Transverse colon (tissue), 3 donors: ENCODE data around the gene LRP3.

Source experiments
- POLR2A ChIP-seq: fragments of 450-650 bp; IDR thresholded peaks from one replicate; pipeline ENCODE4 v1.6.1; 2016; ENCODE audit warnings: antibody characterized with exemption, mild to moderate bottlenecking, moderate library complexity
- TF ChIP-seq, protein P1 (sequence below), 5 experiments: fragments of 200-600 bp in 3 of 5; fragments of 450-650 bp in 2 of 5; sonication (generic) in 3 of 5; IDR thresholded peaks; 1 replicate in 2 of 5; 2 replicates in 3 of 5; pipeline ENCODE4 v1.5.1; 2016 to 2017; ENCODE audit warnings: antibody characterized with exemption in 5 of 5, inconsistent platforms in 3 of 5, mild to moderate bottlenecking in 2 of 5, moderate library complexity in 1 of 5

DNA sequence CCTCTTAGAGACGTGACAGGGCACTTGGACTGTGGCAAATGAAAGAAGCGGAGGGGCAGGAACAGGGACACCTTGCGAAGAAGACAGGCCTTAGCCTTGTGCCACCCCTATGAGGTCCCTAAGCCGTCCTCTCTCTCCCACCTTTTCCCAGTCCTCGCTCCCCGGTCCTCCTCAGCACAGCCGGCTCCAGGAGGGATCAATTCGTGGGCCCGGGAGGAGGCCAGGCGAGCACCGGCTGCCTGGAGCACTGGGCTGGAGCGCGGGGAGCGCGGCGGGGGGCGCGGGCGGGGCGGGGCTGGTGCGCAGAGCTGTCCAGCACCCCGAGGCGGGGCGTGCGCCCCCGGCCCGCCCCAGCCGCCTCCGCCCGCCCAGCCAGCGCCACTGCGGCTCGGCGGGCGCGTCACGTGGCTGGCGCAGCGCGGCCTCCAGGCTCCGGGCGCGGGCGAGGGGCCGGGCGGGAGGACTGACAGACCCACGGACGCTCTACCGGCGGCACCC lies at the start of gene LRP3:
- TF ChIP-seq, protein P1, sequence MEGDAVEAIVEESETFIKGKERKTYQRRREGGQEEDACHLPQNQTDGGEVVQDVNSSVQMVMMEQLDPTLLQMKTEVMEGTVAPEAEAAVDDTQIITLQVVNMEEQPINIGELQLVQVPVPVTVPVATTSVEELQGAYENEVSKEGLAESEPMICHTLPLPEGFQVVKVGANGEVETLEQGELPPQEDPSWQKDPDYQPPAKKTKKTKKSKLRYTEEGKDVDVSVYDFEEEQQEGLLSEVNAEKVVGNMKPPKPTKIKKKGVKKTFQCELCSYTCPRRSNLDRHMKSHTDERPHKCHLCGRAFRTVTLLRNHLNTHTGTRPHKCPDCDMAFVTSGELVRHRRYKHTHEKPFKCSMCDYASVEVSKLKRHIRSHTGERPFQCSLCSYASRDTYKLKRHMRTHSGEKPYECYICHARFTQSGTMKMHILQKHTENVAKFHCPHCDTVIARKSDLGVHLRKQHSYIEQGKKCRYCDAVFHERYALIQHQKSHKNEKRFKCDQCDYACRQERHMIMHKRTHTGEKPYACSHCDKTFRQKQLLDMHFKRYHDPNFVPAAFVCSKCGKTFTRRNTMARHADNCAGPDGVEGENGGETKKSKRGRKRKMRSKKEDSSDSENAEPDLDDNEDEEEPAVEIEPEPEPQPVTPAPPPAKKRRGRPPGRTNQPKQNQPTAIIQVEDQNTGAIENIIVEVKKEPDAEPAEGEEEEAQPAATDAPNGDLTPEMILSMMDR (IDR thresholded peaks at IDR 0.05): no peak
- TF ChIP-seq POLR2A: no peak
